Liver (tissue), 9 donors: ENCODE measurements around the gene F7. TPM values are rescaled to one million over a fixed set of nuclear protein-coding genes. Genes with fewer than 3 reads are reported as not detected.

ENCODE experiments used
- DNase-seq: peaks from one replicate; pipeline ENCODE4 v3.0.0-alpha.2; 2017; ENCODE audit warnings: low spot score
- H3K27ac ChIP-seq, 2 donors: one replicate each; pipeline ENCODE4 v1.7.0; 2013; ENCODE audit warnings: inconsistent platforms in 2 of 2, low read length in 2 of 2, control low read depth in 1 of 2, low read depth in 1 of 2, mild to moderate bottlenecking in 1 of 2
- H3K27me3 ChIP-seq, 4 donors: one replicate each; pipeline versions ENCODE4 v1.6.1 to v1.7.0; 2013; ENCODE audit warnings: low read length in 3 of 4, inconsistent platforms in 1 of 4, mild to moderate bottlenecking in 1 of 4, moderate library complexity in 1 of 4; ENCODE audit not compliant: control insufficient read depth in 4 of 4, insufficient read depth in 4 of 4
- H3K36me3 ChIP-seq, 4 donors: one replicate each; pipeline versions ENCODE4 v1.6.1 to v1.7.0; 2013; ENCODE audit warnings: low read length in 3 of 4, mild to moderate bottlenecking in 3 of 4, low read depth in 1 of 4, moderate library complexity in 1 of 4; ENCODE audit not compliant: control insufficient read depth in 4 of 4, insufficient read depth in 3 of 4
- H3K4me1 ChIP-seq, 4 donors: one replicate each; pipeline versions ENCODE4 v1.6.1 to v1.7.0; 2013; ENCODE audit warnings: low read length in 3 of 4, mild to moderate bottlenecking in 3 of 4, moderate library complexity in 1 of 4; ENCODE audit not compliant: control insufficient read depth in 4 of 4, insufficient read depth in 4 of 4
- H3K4me3 ChIP-seq, 3 donors: one replicate each; pipeline versions ENCODE4 v1.6.1 to v1.7.0; 2013; ENCODE audit warnings: low read length in 3 of 3, control low read depth in 1 of 3, low read depth in 1 of 3, mild to moderate bottlenecking in 1 of 3
- H3K9ac ChIP-seq, 2 donors: one replicate each; pipeline ENCODE4 v1.7.0; 2013; ENCODE audit warnings: low read length in 2 of 2, mild to moderate bottlenecking in 2 of 2, moderate library complexity in 2 of 2, control low read depth in 1 of 2, low read depth in 1 of 2
- H3K9me3 ChIP-seq, 4 donors: one replicate each; pipeline versions ENCODE4 v1.6.1 to v1.7.0; 2013; ENCODE audit warnings: low read length in 3 of 4; ENCODE audit not compliant: control insufficient read depth in 4 of 4
- ATF3 ChIP-seq: IDR thresholded peaks from 2 replicates; pipeline ENCODE4 v1.6.1; 2016; ENCODE audit warnings: antibody characterized with exemption
- EGR1 ChIP-seq, 2 donors: IDR thresholded peaks; 2 replicates each; pipeline ENCODE4 v1.6.1; 2016 to 2018; ENCODE audit warnings: antibody characterized with exemption in 2 of 2, low read depth in 2 of 2
- FOXA1 ChIP-seq: IDR thresholded peaks from 2 replicates; pipeline ENCODE4 v1.6.1; 2016; ENCODE audit warnings: antibody characterized with exemption
- FOXA2 ChIP-seq: IDR thresholded peaks from 2 replicates; pipeline ENCODE4 v1.6.1; 2016; ENCODE audit warnings: antibody characterized with exemption
- GABPA ChIP-seq, 2 donors: IDR thresholded peaks in 1 of 2; conservative IDR thresholded peaks in 1 of 2; 2 replicates each; pipeline ENCODE4 v1.6.1; 2016; ENCODE audit warnings: antibody characterized with exemption in 2 of 2, mild to moderate bottlenecking in 1 of 2, moderate library complexity in 1 of 2
- HNF4A ChIP-seq, 2 donors: conservative IDR thresholded peaks; 2 replicates each; pipeline ENCODE4 v1.6.1; 2016; ENCODE audit warnings: antibody characterized with exemption in 2 of 2, mild to moderate bottlenecking in 2 of 2
- HNF4G ChIP-seq: IDR thresholded peaks from 2 replicates; pipeline ENCODE4 v1.6.1; 2016; ENCODE audit warnings: antibody characterized with exemption
- JUND ChIP-seq, 2 donors: IDR thresholded peaks; 2 replicates each; pipeline ENCODE4 v1.6.1; 2016; ENCODE audit warnings: antibody characterized with exemption in 2 of 2
- MAX ChIP-seq: IDR thresholded peaks from 2 replicates; pipeline ENCODE4 v1.6.1; 2016; ENCODE audit warnings: antibody characterized with exemption
- NR2F2 ChIP-seq: IDR thresholded peaks from 2 replicates; pipeline ENCODE4 v1.6.1; 2016; ENCODE audit warnings: antibody characterized with exemption
- RAD21 ChIP-seq, 2 donors: IDR thresholded peaks; 2 replicates each; pipeline ENCODE4 v1.6.1; 2016; ENCODE audit warnings: antibody characterized with exemption in 2 of 2, mild to moderate bottlenecking in 2 of 2
- REST ChIP-seq: IDR thresholded peaks from 2 replicates; pipeline ENCODE4 v1.6.1; 2016; ENCODE audit warnings: antibody characterized with exemption, mild to moderate bottlenecking
- RXRA ChIP-seq, 2 donors: IDR thresholded peaks; 2 replicates each; pipeline ENCODE4 v1.6.1; 2017 to 2018; ENCODE audit warnings: antibody characterized with exemption in 2 of 2, mild to moderate bottlenecking in 1 of 2
- SP1 ChIP-seq: IDR thresholded peaks from 2 replicates; pipeline ENCODE4 v1.6.1; 2018; ENCODE audit warnings: antibody characterized with exemption, mild to moderate bottlenecking
- TAF1 ChIP-seq: conservative IDR thresholded peaks from 2 replicates; pipeline ENCODE4 v1.6.1; 2016; ENCODE audit warnings: antibody characterized with exemption, mild to moderate bottlenecking
- YY1 ChIP-seq: IDR thresholded peaks from 2 replicates; pipeline ENCODE4 v1.6.1; 2016; ENCODE audit warnings: antibody characterized with exemption, mild to moderate bottlenecking
- WGBS: extraction: QIAGEN DNeasy Blood & Tissue Kit; methylation state at CpG from one replicate; pipeline ENCODE4 v1.1.7; 2013; 5-methylcytosine and 5-hydroxymethylcytosine counted together
- polyA plus RNA-seq, 2 donors: library from polyadenylated mRNA; stranded (reverse) in 1 of 2; unstranded in 1 of 2; fragments of 200-250 nt in 1 of 2; fragments of >200 nt in 1 of 2; fragmentation: Nextera tagmentation in 1 of 2; extraction: Ambion mirVana in 1 of 2; gene quantifications; one replicate each; pipeline versions ENCODE4 v1.2.1 to v1.2.3, GENCODE V29; 2013 to 2015
- total RNA-seq, 2 donors: library from RNA; depleted of rRNA; stranded (reverse); fragments of >200 nt; gene quantifications; one replicate each; pipeline ENCODE4 v1.2.3, GENCODE V29; 2014
- TF ChIP-seq, protein P1 (sequence below): fragments of 150-350 bp; IDR thresholded peaks from 2 replicates; pipeline ENCODE4 v1.5.1; 2017; ENCODE audit warnings: improper control_type of control experiment, low read depth, low read length; ENCODE audit not compliant: missing input control
- TF ChIP-seq, protein P2 (sequence below): IDR thresholded peaks from 2 replicates; pipeline ENCODE4 v1.6.1; 2016; ENCODE audit warnings: antibody characterized with exemption
- donor health status: healthy.
- donor health status: healthy.
- donor health status: healthy.
- donor health status: healthy.
- donor health status: healthy.

Gene F7
- total and polyA plus RNA-seq, 4 donors = 46.6 to 92.6 (median 66.2) TPM

DNA sequence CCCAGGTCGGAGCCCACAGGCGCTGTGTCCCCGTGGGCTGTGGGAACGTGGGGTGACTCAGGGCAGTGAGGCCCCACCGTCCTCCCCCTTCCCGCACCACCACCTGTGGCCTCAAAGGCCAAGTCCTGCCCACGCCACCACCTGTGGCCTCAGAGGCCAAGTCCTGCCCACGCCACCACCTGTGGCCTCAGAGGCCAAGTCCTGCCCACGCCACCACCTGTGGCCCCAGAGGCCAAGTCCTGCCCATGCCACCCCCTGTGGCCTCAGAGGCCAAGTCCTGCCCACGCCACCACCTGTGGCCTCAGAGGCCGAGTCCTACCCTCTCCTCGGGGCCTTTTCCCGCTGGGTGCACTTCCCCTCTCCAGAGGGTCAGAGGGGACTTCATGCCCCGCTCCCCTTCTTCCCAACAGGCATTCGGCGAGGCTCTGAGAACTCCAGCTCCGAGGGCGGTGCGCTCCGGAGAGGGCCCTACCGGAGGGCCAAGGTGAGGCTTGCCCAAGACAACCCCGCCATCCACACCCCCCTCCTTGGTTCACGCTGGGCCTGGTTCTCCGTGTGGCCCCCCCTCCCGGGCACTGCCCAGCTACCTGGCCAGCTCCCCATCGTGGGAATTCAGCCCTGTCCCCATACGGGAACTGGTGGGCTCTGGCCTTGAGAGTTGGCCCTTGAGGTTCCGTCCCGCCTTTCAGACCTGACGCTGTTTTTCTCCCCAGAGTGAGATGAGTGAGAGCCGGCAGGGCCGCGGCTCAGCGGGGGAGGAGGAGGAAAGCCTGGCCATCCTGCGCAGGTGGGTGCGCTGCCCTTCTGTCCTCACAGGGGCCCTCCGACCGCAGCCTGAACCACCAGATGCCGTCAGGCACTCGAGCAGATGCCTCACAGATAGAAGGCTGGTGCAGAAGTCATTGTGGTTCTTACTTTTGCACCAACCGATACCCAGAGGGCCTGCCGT is 27.4 kb upstream of the F7 start:
- H3K4me3 ChIP-seq = no peak overlapping the region
- no peak overlapping the region for H3K9ac ChIP-seq
- TF ChIP-seq, protein P1, sequence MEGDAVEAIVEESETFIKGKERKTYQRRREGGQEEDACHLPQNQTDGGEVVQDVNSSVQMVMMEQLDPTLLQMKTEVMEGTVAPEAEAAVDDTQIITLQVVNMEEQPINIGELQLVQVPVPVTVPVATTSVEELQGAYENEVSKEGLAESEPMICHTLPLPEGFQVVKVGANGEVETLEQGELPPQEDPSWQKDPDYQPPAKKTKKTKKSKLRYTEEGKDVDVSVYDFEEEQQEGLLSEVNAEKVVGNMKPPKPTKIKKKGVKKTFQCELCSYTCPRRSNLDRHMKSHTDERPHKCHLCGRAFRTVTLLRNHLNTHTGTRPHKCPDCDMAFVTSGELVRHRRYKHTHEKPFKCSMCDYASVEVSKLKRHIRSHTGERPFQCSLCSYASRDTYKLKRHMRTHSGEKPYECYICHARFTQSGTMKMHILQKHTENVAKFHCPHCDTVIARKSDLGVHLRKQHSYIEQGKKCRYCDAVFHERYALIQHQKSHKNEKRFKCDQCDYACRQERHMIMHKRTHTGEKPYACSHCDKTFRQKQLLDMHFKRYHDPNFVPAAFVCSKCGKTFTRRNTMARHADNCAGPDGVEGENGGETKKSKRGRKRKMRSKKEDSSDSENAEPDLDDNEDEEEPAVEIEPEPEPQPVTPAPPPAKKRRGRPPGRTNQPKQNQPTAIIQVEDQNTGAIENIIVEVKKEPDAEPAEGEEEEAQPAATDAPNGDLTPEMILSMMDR = no peak
- TF ChIP-seq TAF1 = no peak
- no peak for TF ChIP-seq NR2F2
- no peak for TF ChIP-seq RAD21 (IDR thresholded peaks at IDR 0.05)
- TF ChIP-seq FOXA1 = no peak
- TF ChIP-seq JUND (IDR thresholded peaks at IDR 0.05) = no peak
- TF ChIP-seq FOXA2 = no peak
- TF ChIP-seq ATF3 = no peak
- TF ChIP-seq YY1 = no peak
- no peak for TF ChIP-seq HNF4G
- TF ChIP-seq RXRA (IDR thresholded peaks at IDR 0.05) = no peak
- no peak for TF ChIP-seq MAX
- no peak for TF ChIP-seq EGR1 (IDR thresholded peaks at IDR 0.05; ENCODE audit: low read depth in 2 of 2)
- TF ChIP-seq, protein P2, sequence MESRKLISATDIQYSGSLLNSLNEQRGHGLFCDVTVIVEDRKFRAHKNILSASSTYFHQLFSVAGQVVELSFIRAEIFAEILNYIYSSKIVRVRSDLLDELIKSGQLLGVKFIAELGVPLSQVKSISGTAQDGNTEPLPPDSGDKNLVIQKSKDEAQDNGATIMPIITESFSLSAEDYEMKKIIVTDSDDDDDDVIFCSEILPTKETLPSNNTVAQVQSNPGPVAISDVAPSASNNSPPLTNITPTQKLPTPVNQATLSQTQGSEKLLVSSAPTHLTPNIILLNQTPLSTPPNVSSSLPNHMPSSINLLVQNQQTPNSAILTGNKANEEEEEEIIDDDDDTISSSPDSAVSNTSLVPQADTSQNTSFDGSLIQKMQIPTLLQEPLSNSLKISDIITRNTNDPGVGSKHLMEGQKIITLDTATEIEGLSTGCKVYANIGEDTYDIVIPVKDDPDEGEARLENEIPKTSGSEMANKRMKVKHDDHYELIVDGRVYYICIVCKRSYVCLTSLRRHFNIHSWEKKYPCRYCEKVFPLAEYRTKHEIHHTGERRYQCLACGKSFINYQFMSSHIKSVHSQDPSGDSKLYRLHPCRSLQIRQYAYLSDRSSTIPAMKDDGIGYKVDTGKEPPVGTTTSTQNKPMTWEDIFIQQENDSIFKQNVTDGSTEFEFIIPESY = no peak
- no peak for TF ChIP-seq HNF4A (conservative IDR thresholded peaks at IDR 0.05)
- no peak for TF ChIP-seq SP1
- H3K9me3 ChIP-seq = no peaks in the 10 kb centered on the region
- H3K36me3 ChIP-seq = peaks cover 0 to 37% (median 7%) of the 10 kb centered on the region in 4 donors
- no peak for DNase-seq
- no peaks in the 10 kb centered on the region for H3K27me3 ChIP-seq
- H3K4me1 ChIP-seq = no peaks in the 10 kb centered on the region
- WGBS = 97% methylated on average over 42 of the region's 42 CpGs
- H3K27ac ChIP-seq = no peak overlapping the region

DNA sequence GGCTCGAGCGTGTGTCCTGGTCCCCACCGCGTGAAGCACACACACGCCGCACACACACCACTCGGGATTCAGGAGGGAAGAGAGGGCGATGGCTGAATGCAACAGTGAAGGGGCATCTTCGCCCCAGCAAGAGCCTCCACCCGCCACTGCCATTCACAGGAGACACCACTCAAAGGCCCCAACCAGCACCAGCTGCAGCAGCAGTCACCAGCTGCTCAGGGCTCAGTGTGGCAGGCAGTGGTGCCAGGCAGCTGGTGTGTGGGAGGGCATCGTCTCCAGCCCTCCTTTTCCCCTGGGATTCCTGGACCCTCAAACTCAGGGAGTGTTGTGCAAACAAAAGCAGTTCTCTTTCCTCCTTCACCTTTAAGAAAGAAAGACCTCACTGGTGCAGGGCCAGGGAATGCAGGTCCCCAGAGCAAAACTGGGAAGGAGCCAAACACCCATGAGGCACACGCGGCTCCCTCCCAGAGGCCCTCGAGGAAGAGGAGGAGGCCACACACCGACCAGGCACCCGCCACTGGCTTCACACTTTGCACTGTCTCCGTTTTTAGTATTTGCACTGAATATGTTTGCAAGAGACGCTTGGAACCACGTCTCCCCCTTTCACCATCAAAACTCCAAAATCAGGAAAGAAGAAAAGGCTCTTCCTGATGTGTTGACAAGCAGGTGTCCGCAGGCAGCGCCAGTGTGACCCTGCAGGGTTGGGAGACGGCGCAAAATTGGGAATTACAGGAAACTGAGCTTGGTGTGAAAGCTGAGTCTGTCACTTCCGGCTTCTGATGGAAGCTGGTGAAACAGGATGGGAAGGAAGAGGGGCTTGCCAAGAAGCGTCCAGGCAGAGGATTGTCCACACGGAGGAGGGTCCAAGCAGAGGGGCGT is 26.4 kb upstream of the F7 start:
- no peak for DNase-seq
- 84% methylated on average over 27 of the region's 27 CpGs for WGBS

More for the DNA sequence above, 26.4 kb upstream of the F7 start:
- Histone ChIP-seq H3K9ac (no peak overlapping the region), H3K4me1 (no peaks in the 10 kb centered on the region), H3K9me3 (no peaks in the 10 kb centered on the region), H3K27ac (no peak overlapping the region), H3K27me3 (no peaks in the 10 kb centered on the region), H3K36me3 (peaks cover 0 to 34% (median 7%) of the 10 kb centered on the region in 4 donors), H3K4me3 (no peak overlapping the region)
- TF ChIP-seq HNF4A (conservative IDR thresholded peaks at IDR 0.05) (no peak), FOXA2 (no peak), ATF3 (no peak), TAF1 (no peak), FOXA1 (no peak), HNF4G (no peak), RXRA (IDR thresholded peaks at IDR 0.05) (no peak), REST (no peak), EGR1 (IDR thresholded peaks at IDR 0.05; ENCODE audit: low read depth in 2 of 2) (no peak), JUND (IDR thresholded peaks at IDR 0.05) (no peak), GABPA (IDR thresholded peaks at IDR 0.05 in 1 of 2, conservative IDR thresholded peaks at IDR 0.05 in 1 of 2) (no peak)
- TF ChIP-seq, protein P2 = no peak
